A549 (cell line): ENCODE measurements around the gene BCAS3.

ENCODE experiments used
- CHD4 ChIP-seq: fragments of 200-600 bp; sonication (generic); IDR thresholded peaks from 2 replicates; pipeline ENCODE4 v1.6.1; 2016; ENCODE audit warnings: antibody characterized with exemption, mild to moderate bottlenecking, borderline replicate concordance
- EP300 ChIP-seq, 2 experiments: fragments of >200 bp; sonication (Bioruptor Twin); formaldehyde crosslinking; IDR thresholded peaks; 2 replicates in 1 of 2; 3 replicates in 1 of 2; pipeline ENCODE4 v1.6.1; 2016 to 2017
- HEYL ChIP-seq: fragments of 250-450 bp; sonication (Bioruptor Pico); IDR thresholded peaks from 2 replicates; pipeline ENCODE4 v1.8.0; 2021; ENCODE audit warnings: mild to moderate bottlenecking, moderate library complexity
- MAZ ChIP-seq: fragments of 150-350 bp; IDR thresholded peaks from 2 replicates; pipeline ENCODE4 v1.6.1; 2014; ENCODE audit warnings: antibody characterized with exemption, low read depth, low read length, borderline replicate concordance
- POLR2A ChIP-seq: IDR thresholded peaks from 2 replicates; pipeline ENCODE4 v1.6.1; 2012; ENCODE audit warnings: mild to moderate bottlenecking, low read length
- RAD21 ChIP-seq, 2 experiments: fragments of >200 bp in 1 of 2; sonication (Bioruptor Twin) in 1 of 2; formaldehyde crosslinking in 1 of 2; IDR thresholded peaks in 1 of 2; conservative IDR thresholded peaks in 1 of 2; 2 replicates in 1 of 2; 3 replicates in 1 of 2; pipeline ENCODE4 v1.6.1; 2012 to 2018; ENCODE audit warnings: inconsistent platforms in 1 of 2
- SMC3 ChIP-seq: fragments of >200 bp; sonication (Bioruptor Twin); formaldehyde crosslinking; IDR thresholded peaks from 3 replicates; pipeline ENCODE4 v1.6.1; 2018; ENCODE audit warnings: inconsistent platforms
- TF ChIP-seq, protein P1 (sequence below): fragments of 450-650 bp; IDR thresholded peaks from 2 replicates; pipeline ENCODE4 v1.6.1; 2014; ENCODE audit warnings: antibody characterized with exemption
- TF ChIP-seq, protein P2 (sequence below): fragments of >200 bp; sonication (Bioruptor Twin); formaldehyde crosslinking; IDR thresholded peaks from 3 replicates; pipeline ENCODE4 v1.5.1; 2016
- TF ChIP-seq, protein P3 (sequence below): IDR thresholded peaks from 2 replicates; pipeline ENCODE4 v1.6.1; 2012
- TF ChIP-seq, protein P4 (sequence below): fragments of 150-350 bp; IDR thresholded peaks from 2 replicates; pipeline ENCODE4 v1.6.1; 2014; ENCODE audit warnings: low read depth, mild to moderate bottlenecking, low read length

DNA sequence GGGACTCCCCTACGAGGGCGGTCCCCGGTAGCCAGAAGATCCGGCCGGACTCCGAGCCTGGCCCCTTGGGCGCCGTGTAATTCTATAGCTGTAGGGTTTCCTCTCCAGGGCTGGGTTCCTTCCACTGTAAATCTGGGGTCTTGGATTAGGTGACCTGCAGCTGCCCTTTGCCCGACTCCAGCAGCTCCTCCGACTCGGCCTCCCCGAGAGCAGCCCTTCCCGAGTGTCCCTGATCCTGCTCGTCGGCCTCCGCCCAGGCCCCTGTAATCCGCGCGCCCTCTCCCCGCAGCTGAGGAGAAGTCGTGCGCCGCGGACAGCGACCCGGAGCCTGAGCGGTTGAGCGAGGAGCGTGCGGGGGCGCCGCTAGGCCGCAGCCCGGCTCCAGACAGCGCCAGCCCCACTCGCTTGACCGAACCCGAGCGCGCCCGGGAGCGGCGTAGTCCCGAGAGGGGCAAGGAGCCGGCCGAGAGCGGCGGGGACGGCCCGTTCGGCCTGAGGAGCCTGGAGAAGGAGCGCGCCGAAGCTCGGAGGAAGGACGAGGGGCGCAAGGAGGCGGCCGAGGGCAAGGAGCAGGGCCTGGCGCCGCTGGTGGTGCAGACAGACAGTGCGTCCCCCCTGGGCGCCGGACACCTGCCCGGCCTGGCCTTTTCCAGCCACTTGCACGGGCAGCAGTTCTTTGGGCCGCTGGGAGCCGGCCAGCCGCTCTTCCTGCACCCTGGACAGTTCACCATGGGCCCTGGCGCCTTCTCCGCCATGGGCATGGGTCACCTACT, 727.4 kb downstream of the BCAS3 start:
- TF ChIP-seq, protein P1, sequence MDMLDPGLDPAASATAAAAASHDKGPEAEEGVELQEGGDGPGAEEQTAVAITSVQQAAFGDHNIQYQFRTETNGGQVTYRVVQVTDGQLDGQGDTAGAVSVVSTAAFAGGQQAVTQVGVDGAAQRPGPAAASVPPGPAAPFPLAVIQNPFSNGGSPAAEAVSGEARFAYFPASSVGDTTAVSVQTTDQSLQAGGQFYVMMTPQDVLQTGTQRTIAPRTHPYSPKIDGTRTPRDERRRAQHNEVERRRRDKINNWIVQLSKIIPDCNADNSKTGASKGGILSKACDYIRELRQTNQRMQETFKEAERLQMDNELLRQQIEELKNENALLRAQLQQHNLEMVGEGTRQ = no peak
- TF ChIP-seq, protein P2, sequence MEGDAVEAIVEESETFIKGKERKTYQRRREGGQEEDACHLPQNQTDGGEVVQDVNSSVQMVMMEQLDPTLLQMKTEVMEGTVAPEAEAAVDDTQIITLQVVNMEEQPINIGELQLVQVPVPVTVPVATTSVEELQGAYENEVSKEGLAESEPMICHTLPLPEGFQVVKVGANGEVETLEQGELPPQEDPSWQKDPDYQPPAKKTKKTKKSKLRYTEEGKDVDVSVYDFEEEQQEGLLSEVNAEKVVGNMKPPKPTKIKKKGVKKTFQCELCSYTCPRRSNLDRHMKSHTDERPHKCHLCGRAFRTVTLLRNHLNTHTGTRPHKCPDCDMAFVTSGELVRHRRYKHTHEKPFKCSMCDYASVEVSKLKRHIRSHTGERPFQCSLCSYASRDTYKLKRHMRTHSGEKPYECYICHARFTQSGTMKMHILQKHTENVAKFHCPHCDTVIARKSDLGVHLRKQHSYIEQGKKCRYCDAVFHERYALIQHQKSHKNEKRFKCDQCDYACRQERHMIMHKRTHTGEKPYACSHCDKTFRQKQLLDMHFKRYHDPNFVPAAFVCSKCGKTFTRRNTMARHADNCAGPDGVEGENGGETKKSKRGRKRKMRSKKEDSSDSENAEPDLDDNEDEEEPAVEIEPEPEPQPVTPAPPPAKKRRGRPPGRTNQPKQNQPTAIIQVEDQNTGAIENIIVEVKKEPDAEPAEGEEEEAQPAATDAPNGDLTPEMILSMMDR = no peak
- TF ChIP-seq POLR2A = no peak
- TF ChIP-seq MAZ = no peak
- TF ChIP-seq HEYL = no peak
- no peak for TF ChIP-seq EP300 (IDR thresholded peaks at IDR 0.05)
- TF ChIP-seq CHD4 = no peak
- TF ChIP-seq, protein P3, sequence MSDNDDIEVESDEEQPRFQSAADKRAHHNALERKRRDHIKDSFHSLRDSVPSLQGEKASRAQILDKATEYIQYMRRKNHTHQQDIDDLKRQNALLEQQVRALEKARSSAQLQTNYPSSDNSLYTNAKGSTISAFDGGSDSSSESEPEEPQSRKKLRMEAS = no peak
- TF ChIP-seq SMC3 = no peak
- no peak for TF ChIP-seq RAD21 (conservative IDR thresholded peaks at IDR 0.05 in 1 of 2, IDR thresholded peaks at IDR 0.05 in 1 of 2)
- TF ChIP-seq, protein P4, sequence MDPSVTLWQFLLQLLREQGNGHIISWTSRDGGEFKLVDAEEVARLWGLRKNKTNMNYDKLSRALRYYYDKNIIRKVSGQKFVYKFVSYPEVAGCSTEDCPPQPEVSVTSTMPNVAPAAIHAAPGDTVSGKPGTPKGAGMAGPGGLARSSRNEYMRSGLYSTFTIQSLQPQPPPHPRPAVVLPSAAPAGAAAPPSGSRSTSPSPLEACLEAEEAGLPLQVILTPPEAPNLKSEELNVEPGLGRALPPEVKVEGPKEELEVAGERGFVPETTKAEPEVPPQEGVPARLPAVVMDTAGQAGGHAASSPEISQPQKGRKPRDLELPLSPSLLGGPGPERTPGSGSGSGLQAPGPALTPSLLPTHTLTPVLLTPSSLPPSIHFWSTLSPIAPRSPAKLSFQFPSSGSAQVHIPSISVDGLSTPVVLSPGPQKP = no peak
